HG02870 (cell line): ENCODE results near the gene VEGFC.
A peak's percentile ranks its signal among the peaks of the same experiment; 100 is the strongest.

Experiments used
- ATAC-seq: cut with Tn5 transposase; IDR thresholded peaks from one replicate; pipeline ENCODE4 v1.9.1; 2021; ENCODE audit warnings: mild to moderate bottlenecking, moderate library complexity; ENCODE audit not compliant: unreplicated experiment

VEGFC gene, protein sequence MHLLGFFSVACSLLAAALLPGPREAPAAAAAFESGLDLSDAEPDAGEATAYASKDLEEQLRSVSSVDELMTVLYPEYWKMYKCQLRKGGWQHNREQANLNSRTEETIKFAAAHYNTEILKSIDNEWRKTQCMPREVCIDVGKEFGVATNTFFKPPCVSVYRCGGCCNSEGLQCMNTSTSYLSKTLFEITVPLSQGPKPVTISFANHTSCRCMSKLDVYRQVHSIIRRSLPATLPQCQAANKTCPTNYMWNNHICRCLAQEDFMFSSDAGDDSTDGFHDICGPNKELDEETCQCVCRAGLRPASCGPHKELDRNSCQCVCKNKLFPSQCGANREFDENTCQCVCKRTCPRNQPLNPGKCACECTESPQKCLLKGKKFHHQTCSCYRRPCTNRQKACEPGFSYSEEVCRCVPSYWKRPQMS

DNA sequence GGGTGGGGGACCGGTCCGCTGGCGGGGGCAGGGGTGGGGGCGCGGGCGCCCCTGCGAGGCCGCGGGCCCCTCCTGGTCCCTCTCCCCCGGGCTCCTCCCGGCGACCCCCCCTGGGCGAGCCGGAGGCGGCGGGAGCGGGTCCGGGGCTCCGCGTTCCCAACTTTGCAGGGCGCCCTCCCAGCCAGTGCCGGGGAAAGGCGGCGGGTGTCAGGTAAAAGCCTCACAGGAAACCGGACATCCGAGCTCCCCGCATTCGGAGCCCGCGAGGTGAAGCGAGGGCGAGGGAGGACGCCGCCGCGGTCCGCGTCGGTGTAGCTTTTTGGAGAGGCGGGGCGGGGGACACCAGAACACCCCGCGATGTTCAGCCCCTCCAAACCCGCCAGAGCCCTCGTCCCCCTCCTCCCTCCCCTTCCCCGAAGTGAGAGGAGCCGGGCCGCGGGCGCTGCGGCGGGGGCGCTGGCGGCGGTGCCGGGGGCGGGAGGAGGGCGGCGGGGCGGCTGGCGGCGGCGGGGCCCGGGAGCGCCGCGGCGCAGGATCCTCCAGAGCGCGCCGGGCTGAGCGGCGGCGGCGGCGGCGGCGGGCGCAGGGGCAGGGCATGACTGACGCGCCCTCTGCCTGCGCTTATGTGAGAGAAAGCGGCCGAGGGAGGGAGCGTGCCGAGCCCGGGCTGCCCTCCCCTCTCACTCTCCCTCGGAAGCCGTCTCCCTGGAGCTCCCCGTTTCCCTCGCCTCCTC is at the start of gene VEGFC:
Gene VEGFC, minus strand, starts transcription at position 597 of the 734 bp plus-strand sequence. CDS start 611 bp downstream, outside the sequence.
- ATAC-seq, result peak; percentile 59

DNA sequence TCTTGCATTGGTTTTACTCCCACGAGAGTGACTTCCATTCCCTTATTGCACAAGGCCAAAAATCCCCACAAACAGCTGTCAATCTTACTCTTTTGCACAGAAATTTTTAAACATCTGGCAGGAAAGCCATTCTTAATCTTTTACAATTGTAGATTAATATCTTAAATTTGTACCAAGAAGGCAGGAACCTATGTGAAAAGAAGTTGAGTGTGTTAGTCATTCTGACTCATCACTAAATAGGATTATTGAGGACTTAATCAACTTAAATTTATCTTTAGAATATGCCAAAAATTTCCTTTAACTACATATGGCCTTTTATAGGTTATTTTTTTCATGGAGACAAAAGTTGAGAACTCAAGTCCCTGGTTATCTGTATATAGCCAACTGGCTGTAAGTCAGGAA is 49.0 kb upstream of the VEGFC start:
- ATAC-seq, result no peak

DNA sequence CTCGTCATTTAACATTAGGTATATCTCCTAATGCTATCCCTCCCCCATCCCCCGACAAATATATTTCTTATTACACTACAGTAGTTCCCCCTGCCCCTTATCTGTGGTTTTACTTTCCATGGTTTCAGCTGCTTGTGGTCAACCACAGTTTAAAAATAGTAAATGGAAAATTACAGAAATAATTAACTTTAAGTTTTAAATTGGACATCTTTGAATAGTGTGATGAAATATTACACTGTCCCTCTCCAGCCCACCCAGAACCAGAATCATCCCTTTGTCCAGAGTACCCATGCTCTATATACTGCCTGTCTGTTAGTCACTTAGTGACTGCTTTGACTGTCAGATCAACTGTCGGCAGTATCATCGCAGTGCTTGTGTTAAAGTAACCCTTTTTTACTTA is 47.4 kb upstream of the VEGFC start:
- no peak for ATAC-seq

DNA sequence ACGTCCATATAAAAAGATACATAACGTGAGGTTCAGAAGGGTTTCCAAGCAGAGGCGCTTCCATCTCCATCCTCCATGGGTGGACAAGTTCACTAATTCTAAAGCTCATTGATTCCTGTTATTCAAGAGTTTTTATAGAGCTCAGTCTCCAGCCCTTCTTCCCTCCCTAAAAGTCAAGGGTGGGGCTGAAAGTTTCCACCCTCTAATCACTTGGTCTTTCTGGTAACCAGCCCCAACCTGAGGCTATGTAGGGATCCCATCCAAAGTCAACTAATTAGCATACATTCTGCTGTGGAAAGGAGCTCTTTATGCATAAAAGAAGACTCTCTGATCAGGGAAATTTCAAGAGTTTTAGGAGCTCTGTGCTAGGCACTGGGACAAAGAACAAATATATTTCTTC is 46.9 kb upstream of the VEGFC start:
- no peak for ATAC-seq

DNA sequence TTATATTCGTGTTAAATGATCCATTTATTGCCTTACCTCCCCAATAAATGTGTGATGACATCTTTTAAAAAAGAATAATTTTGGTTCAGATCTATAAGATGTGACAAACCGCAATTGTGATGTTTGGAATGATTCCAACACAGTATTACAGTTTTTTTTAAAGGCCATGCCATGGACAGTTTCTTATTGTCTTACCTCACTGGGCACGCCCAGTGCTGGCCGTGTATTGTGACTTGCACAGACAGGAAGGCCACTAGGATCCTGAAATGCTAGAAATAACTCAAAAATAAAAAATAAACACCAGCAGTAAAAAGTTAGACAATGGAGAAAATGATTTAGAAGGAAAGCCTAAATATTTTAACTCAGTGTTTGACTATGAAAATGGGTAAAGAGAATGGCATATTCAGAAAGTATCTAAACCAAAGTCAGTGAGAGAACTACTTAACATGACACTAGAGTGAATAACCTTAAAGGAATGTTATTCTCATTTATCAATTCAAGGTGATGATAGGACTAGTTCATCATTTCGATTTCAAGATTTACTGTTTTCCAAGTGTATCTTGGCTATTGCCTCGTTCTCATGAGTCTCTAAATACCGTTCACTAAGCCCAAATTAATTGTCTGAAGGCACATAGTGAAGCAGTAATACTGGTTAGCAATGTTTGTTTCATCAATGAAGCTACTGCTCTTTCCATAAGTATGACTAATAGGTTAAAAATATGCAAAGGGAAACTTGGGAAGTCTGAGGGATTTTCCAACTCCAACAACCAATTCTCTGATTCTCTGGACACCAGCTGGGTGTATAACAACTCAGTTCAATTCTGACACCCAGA is 46.1 kb upstream of the VEGFC start:
- no peak for ATAC-seq

DNA sequence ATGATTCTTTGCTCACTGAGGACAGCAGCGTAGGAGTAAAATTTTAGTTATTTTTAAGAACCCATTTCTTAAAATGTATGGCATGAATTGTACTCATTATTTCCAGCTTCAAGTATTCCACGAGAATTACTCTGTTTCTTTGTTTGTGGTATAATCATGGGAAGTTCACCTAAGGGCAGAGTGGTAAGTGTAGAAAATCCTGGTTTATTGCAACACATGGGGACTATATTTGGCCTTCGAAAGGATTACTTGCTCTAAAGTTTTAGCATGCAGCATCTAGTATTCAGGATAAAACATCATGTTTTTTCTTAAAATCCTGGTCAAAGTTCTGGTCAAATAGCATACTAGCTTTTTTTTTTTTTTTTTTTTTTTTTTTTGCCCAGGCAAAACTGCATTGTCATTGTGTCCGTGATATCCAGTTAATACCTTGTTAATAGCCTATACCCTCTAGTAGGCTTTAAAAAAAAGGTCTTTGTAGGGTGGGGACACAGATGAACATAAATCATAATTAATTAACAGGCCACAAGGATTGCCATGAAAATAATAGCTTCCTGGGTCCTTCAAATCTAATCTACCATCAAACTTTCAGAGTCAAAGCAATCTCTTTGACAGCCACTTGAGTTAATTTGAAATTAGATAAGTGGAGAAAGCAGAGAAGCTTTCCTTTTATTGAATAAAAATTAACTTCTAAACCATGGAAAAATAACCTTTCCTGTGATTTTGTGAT is 44.6 kb upstream of the VEGFC start:
- no peak for ATAC-seq

DNA sequence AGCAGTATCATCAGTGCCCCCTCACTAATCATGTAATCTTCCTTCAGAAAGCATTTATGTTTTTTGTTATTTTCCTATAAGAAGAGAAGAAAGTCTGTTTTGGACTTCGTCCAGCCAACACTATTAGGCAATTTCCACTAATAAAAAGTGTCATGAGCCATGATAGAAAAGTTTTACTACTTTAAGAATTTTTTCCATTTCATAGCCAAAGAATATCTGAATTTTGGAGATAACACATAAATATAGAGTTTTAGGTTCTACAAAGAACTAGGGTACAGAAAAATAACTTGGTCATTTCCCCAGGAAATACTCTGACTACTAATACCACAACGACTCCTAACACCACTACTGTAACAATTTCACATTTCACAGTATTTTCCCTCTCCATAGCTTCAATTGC is 41.8 kb upstream of the VEGFC start:
- no peak for ATAC-seq

DNA sequence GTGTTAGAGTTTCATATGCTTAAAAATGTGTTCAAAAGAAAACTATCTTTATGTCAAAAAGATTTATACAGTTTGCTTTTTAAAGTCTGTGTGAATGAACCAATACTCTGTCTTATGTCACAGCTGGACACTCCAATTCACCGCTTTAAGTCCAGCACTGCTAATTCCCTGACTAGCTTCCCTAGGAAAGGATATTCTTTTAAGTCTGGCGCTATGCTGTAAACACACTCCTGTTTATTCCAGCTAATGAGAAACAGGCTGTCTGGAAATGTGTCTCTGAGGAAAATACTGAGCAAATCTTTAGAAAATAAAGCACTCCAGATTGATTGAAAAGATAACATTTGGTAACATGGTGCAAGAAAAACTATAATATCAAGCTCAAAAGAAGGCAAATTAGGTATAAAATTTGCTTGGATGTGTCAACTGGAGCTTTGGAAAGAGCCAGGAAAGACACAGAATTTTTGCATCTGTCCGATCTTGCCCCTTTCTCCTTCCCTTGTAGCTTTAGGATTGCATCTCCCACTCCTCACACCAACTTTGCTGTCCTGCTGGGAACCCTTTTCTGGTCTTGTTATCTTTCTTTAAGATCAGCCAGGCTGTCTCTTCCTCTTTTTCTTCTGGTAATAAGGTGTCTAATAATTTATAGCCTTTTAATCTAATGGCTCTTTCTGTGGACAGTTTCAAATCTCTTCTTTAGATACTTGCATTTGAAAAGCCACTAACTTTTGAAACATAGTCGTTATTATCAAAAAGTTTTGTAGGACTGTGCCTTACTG is 40.9 kb upstream of the VEGFC start:
- no peak for ATAC-seq

DNA sequence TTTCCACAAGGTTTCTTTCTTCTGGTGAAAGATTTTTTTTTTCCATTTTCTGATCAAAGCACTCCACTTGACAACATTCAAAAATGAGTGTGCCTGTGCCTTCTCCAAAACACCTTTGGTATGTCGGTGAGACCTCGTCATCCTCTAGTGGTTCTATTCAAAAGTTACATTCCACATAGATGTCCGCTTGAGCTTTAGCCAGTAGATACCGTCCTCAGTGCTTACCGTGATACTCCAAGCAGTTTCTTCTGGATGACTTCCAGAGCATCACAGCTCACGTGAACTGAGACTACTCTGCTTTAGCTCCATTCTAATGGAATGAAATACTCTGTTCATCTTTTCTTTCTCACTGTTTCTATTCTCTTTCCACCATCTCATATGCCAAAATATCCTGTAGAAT is 38.2 kb upstream of the VEGFC start:
- no peak for ATAC-seq

DNA sequence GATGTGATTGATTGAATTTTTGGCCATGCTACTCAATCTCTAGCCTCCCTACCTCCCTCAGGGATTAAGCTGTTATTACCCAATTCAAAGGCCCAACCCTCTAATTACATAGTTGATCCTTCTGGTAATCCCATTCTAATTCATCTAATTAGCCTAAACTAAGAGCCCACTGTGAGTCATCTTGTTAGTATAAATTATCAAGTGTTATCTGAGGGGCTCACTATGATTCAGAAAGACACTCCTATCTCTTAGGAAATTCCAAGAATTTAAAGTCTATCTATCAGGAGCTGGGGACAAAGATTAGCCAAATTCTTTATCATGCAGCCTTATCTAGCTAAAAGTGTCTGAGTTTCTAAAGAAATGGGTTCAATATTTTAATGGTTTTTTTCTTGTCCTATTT is 32.9 kb upstream of the VEGFC start:
- ATAC-seq, result no peak

DNA sequence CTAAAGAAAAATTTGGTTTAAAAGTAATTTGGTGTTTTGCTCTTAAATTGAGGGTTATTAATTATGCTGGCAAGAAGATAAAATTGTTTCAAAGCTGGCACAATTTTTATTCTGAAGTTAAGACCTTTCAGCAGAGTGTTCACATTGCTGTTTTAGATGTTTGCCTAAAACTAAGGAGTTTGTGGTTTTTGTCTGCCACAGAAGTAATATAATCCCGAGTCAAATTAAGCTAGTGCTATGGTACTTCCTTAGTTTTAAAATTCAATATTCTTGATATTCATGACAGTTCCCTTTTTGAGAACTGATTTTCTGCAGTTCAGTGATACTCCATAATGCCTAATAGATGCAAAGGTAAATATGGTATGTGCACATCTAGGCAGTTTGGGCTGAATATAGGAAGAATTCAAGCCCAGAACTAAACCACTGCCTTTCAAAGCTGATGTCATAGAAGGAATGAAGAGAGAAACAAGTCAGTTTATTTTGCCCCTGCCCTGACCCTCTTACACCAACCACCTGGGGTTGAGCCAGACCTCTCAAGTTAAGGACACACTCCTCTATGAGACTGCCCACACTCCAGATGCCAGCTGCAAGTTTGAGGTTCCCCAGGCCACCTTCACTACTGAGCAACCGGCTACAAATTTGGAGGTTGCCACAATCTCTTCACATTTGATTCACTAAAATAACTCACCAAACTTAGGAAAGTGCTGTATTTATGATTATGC is 32.1 kb upstream of the VEGFC start:
- no peak for ATAC-seq

DNA sequence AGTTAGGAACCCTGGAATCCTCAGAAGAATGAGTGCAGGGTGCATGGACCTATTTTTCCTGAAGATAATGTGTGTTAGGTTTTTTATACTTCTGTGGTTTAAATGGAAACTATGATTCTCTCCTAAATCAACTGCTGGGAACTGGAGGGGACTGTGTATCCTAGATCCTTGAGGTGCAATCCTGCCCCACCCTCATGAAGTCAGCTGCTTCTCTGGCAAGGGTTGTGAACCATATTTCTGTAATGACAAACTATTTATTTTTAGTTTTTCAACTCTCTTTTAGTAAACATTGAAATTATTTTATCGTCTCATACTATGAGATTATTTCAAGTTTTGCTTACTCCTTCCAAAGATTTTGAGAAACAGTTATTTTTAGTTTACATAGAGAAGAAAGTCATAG is 25.8 kb upstream of the VEGFC start:
- no peak for ATAC-seq

DNA sequence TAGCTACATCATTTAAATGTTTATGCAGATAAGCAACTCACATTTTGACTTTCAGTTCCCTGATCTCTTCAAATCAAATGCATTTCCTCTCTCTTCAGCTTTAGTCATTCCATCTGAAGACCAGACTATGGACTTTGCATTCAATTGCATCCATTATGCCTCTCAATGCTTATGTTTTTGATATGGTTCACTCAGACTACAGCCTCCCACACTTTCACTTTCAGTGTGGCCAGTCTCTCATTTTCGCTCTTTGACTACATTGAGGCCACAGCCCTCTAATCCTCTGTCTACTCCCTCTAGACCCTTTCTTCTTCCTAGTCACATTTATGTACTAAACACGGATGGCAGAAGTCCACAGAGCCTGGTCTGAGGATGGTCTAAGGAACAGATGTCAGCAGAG is 24.5 kb upstream of the VEGFC start:
- ATAC-seq, result peak; percentile 74

DNA sequence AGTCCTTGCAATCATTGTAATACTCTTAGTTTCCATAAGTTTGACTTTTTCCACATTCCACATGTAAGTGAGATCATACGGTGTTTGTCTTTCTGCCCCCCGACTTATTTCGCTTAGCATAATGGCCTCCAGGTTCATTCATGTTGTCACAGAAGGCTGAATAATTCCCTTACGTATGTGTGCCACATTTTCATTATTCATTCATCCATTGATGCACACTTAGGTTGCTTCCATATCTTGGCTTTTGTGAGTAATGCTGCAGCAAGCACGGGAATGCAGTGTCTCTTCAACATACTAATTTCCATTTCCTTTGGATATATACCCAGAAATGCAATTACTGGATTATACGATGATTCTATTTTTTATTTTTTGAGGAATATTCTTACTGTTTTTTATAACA is 22.0 kb upstream of the VEGFC start:
- ATAC-seq, result no peak

DNA sequence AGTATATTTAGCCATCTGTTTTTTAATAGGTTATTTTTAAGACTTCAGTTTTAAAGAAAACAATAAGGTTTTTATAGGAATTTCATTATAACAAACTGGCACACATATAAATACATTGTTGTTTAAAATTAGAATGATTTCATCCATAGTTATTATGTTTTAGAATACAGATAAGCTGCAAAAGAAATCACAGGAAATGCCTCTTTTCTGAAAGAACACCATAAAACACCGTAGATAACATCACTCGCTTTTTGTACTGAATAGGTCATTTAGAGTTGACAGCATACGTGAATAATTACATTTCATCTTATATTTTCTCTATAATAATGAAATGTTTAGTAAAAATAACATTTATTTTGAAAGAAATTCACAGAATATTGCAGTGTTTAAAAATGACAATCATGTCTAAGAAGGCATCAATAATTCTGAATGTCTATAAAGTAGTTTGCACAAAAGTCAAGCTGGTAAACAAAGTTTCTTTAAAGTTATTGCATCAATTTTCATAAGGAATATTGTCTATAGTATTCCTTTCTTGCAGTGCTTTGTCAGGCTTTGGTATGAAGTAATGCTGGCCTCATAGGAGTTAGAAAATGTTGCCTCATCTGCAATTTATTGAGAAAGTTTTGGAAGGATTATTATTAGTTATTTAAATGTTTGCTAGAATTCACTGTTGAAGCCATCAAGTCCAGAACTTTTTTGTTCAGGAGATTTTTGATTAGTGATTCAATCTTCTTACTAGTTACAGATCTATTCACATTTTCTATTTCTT is 17.9 kb upstream of the VEGFC start:
- no peak for ATAC-seq

DNA sequence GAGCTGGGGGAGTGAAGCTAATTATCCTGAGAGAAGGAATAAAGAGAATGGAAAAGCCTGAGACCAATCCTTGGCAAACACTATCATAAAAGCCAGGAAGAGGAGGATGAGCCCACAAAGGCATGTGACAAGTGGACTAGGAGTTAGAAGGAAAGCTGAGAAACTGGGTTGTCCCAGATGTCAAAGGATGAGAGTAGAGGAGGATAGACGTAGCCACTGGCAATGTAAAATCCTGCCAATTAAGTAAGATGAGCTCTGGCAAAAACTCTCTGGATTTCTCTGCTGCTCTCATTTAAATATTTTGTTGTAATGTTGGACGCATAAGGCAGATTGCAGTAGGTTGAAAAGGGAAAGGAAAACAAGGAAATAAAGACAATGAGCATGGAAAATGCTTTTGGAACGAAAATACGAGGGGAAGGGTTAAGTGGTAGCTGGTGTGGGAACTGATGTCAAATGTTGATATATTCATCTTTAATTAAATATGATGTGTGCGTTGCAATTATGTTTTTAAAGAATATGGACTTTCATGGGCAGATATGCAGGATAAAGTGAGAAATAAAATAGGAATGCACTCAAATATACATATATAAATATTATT is 14.2 kb upstream of the VEGFC start:
- ATAC-seq, result no peak

DNA sequence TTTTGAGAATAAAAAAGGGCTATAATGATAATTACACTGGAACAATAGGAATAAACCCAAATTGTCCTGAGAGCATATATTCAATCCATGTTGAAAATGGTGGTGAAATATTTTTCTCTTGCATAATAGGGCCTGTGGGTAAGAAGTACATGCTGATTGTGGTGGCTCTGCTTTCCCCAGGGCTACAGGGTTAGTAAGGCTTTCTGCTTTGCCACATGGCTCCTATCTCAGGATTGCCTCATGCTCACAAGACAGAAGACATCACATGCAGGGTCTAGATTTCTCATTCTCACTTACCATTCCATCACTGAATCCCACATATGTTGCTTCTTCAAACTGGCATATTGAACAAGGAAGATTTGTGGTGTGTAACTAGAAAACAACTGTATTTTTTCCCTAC is 12.4 kb upstream of the VEGFC start:
- no peak for ATAC-seq

DNA sequence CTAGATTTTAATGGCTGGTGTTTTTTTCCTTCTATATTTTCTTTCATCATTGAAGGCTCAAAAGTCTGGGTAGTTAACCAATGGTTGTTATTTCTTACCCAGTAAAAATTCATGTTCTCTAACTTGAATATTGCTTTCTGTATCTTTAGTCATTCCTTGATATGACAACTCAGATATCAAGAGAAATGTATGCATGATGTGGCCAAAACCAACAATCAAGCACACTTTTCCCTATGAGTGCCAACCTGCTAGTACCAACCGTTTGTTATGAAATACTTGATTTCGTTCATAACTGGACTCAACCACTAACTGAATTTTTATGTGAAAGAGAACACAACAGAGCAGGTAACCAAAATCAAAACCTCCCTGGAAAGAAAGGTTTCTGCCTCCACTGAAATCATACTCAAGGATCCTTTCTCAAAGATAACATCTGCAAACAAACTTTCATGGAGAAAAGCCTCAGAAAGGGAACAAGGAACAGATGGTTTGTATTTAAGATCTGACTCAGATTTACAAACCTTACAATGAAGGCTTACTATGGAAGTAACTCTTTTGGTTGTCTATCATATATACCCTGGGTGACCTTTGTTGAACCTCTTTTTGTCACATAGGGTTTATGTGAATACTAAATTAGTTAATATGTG is 8.3 kb upstream of the VEGFC start:
- no peak for ATAC-seq
